Fibroblast of skin of abdomen (primary cell): ENCODE results near the gene LHX4.

ENCODE experiments used
- DNase-seq: peaks from one replicate; pipeline ENCODE4 v3.0.0-alpha.2; 2013

Gene LHX4

GRCh38 chr1:180259431-180260338 is 29.6 kb downstream of the LHX4 start:
- no peak for DNase-seq

- DNase-seq: no peak
These were observed 30.5 kb downstream of the LHX4 start for GRCh38 chr1:180260541-180260940.

- no peak for DNase-seq
These were observed 31.0 kb downstream of the LHX4 start for GRCh38 chr1:180261030-180261429.

- DNase-seq: peak; percentile 16
These were observed 31.6 kb downstream of the LHX4 start for GRCh38 chr1:180261524-180262155.

- DNase-seq: peak; percentile 22
These were observed 32.8 kb downstream of the LHX4 start for GRCh38 chr1:180262628-180263488.

GRCh38 chr1:180264595-180264994 is 34.5 kb downstream of the LHX4 start:
- DNase-seq: no peak

- DNase-seq: no peak
These were observed 35.1 kb downstream of the LHX4 start for GRCh38 chr1:180265201-180265600.

GRCh38 chr1:180265871-180266270 is 35.8 kb downstream of the LHX4 start:
- DNase-seq: no peak

GRCh38 chr1:180266275-180267210 is 36.5 kb downstream of the LHX4 start:
- no peak for DNase-seq

GRCh38 chr1:180267211-180267561 is 37.1 kb downstream of the LHX4 start:
- DNase-seq: no peak

- no peak for DNase-seq
These were observed 37.9 kb downstream of the LHX4 start for GRCh38 chr1:180267761-180268555.

GRCh38 chr1:180268556-180269075 is 38.6 kb downstream of the LHX4 start:
- DNase-seq: no peak

- no peak for DNase-seq
These were observed 39.8 kb downstream of the LHX4 start for GRCh38 chr1:180269645-180270529.

- no peak for DNase-seq
These were observed 40.6 kb downstream of the LHX4 start for GRCh38 chr1:180270530-180271271.

GRCh38 chr1:180271272-180272255 is 41.5 kb downstream of the LHX4 start:
- peak; percentile 82 for DNase-seq

GRCh38 chr1:180272395-180272794 is 42.3 kb downstream of the LHX4 start:
- no peak for DNase-seq

- no peak for DNase-seq
These were observed 43.0 kb downstream of the LHX4 start for GRCh38 chr1:180273066-180273465.

GRCh38 chr1:180274221-180274620 is 44.2 kb downstream of the LHX4 start:
- no peak for DNase-seq
